PC-3 (cell line): ENCODE measurements around the gene LNX1. TPM values are rescaled to one million over a fixed set of nuclear protein-coding genes. Genes with fewer than 3 reads are reported as not detected.

Experiments used
- ATAC-seq: fragments of 200-7000 bp; cut with Tn5 transposase; 2 replicates; pipeline ENCODE4 v1.9.1; 2020; ENCODE audit warnings: mild to moderate bottlenecking, moderate library complexity
- BruUV-seq: library from RNA; stranded (reverse); fragments of 400-500 nt; replicated peaks from 2 replicates; lab custom pipeline; 2021; lab: Mats Ljungman, UMichigan
- CTCF ChIA-PET: fragments of 300-600 bp; sonication (Branson Sonifier 250); formaldehyde crosslinking; loops from one replicate; lab custom pipeline; 2022; ENCODE audit warnings: antibody characterized with exemption; lab: Charles Lee
- POLR2A ChIA-PET: fragments of 300-600 bp; sonication (Branson Sonifier 250); formaldehyde crosslinking; loops from one replicate; lab custom pipeline; 2022; ENCODE audit warnings: antibody characterized with exemption; ENCODE audit not compliant: unreplicated experiment; lab: Charles Lee
- DNase-seq: peaks from one replicate; pipeline ENCODE4 v3.0.0-alpha.2; 2015
- H2AFZ ChIP-seq: fragments of 300-600 bp; sonication (generic); 2 replicates; pipeline ENCODE4 v1.6.0; 2016; ENCODE audit warnings: antibody characterized with exemption, low read length
- H3F3A ChIP-seq: fragments of 300-600 bp; sonication (generic); one replicate; pipeline ENCODE4 v1.6.0; 2017; ENCODE audit warnings: antibody characterized with exemption, low read length, control low read depth, mild to moderate bottlenecking; ENCODE audit not compliant: unreplicated experiment
- H3K27ac ChIP-seq: fragments of 300-600 bp; sonication (generic); 2 replicates; pipeline ENCODE4 v1.5.1; 2016; ENCODE audit warnings: mild to moderate bottlenecking, low read length
- H3K27me3 ChIP-seq: fragments of 300-600 bp; sonication (generic); 2 replicates; pipeline ENCODE4 v1.6.1; 2016; ENCODE audit warnings: low read length, mixed read lengths
- H3K36me3 ChIP-seq: fragments of 300-600 bp; sonication (generic); 2 replicates; pipeline ENCODE4 v1.6.1; 2016; ENCODE audit warnings: low read depth, mixed run types, low read length, mixed read lengths
- H3K4me1 ChIP-seq: fragments of 300-600 bp; sonication (generic); 2 replicates; pipeline ENCODE4 v1.5.1; 2016; ENCODE audit warnings: low read length; ENCODE audit not compliant: insufficient read depth
- H3K4me2 ChIP-seq: fragments of 300-600 bp; sonication (generic); 2 replicates; pipeline ENCODE4 v1.6.0; 2016; ENCODE audit warnings: low read length
- H3K4me3 ChIP-seq: fragments of 300-600 bp; sonication (generic); 2 replicates; pipeline ENCODE4 v1.5.1; 2016; ENCODE audit warnings: mild to moderate bottlenecking, low read length, mixed read lengths
- H3K79me2 ChIP-seq: fragments of 300-600 bp; sonication (generic); 2 replicates; pipeline ENCODE4 v1.6.1; 2017; ENCODE audit warnings: low read length, mixed read lengths
- H3K9ac ChIP-seq: fragments of 300-600 bp; sonication (generic); 2 replicates; pipeline ENCODE4 v1.6.0; 2016; ENCODE audit warnings: mild to moderate bottlenecking, low read length
- H3K9me2 ChIP-seq: fragments of 300-600 bp; sonication (generic); replicated peaks from 2 replicates; pipeline ENCODE4 v1.6.1; 2016; ENCODE audit warnings: mixed run types, low read length, mixed read lengths
- H3K9me3 ChIP-seq: fragments of 300-600 bp; sonication (generic); 2 replicates; pipeline ENCODE4 v1.6.1; 2016; ENCODE audit warnings: low read length, mixed read lengths
- H4K20me1 ChIP-seq: fragments of 300-600 bp; sonication (generic); 2 replicates; pipeline ENCODE4 v1.6.1; 2016; ENCODE audit warnings: low read length, mixed read lengths
- CTCF ChIP-seq: fragments of 300-600 bp; sonication (generic); conservative IDR thresholded peaks from 2 replicates; pipeline ENCODE4 v1.5.1; 2017; ENCODE audit warnings: antibody characterized with exemption, low read depth, mild to moderate bottlenecking, low read length
- EZH2 ChIP-seq: fragments of 300-600 bp; sonication (generic); IDR thresholded peaks from one replicate; pipeline ENCODE4 v1.6.1; 2017; ENCODE audit warnings: antibody characterized with exemption, mild to moderate bottlenecking, low read length; ENCODE audit not compliant: unreplicated experiment
- EZH2phosphoT487 ChIP-seq: fragments of 300-600 bp; sonication (generic); IDR thresholded peaks from 2 replicates; pipeline ENCODE4 v1.6.1; 2018; ENCODE audit warnings: mild to moderate bottlenecking, antibody characterized with exemption, low read length, borderline replicate concordance
- intact Hi-C: fragments of 100-400 bp; cut with micrococcal nuclease; formaldehyde crosslinking; loops from 2 replicates; pipeline ENCODE4 v1.9.0; 2023
- total RNA-seq: library from RNA; depleted of rRNA; stranded (reverse); fragments of >200 nt; gene quantifications from 2 replicates; pipeline ENCODE4 v1.2.3, GENCODE V29; 2014

Gene LNX1
- total RNA-seq, 1 experiment from 2014 or later, result 2.8 TPM

- Histone ChIP-seq H3K79me2 (no peaks in the 10 kb centered on the region), H4K20me1 (no peaks in the 10 kb centered on the region), H3K27me3 (no peaks in the 10 kb centered on the region), H3K4me3 (no peak overlapping the region), H3K9me3 (no peaks in the 10 kb centered on the region), H3K4me2 (no peak overlapping the region), H3K9ac (no peak overlapping the region), H3K27ac (no peak overlapping the region), H3F3A (peaks cover 16% of the 10 kb centered on the region), H3K36me3 (no peaks in the 10 kb centered on the region), H3K4me1 (peaks cover 28% of the 10 kb centered on the region), H2AFZ (no peak overlapping the region), H3K9me2 (no peaks in the 10 kb centered on the region)
- ChIA-PET CTCF (no interaction called here), POLR2A (no interaction called here)
- DNase-seq (no peak), ATAC-seq (no peak)
- intact Hi-C loops, result loop anchor here (10.0 kb wide), 1 partner anchor 160 kb away; no protein-coding TSS in a partner anchor
- no TSS peak for BruUV-seq
- TF ChIP-seq EZH2 (no peak), EZH2phosphoT487 (no peak), CTCF (no peak)
Observed at GRCh38 chr4:53545273-53545672, 46.0 kb downstream of the LNX1 start.

GRCh38 chr4:53543561-53543960 lies 47.7 kb downstream of the LNX1 start:
- DNase-seq (no peak), ATAC-seq (no peak)
- no peak overlapping the region for H3K27ac ChIP-seq
- intact Hi-C loops, result loop anchor here (2.0 to 10.0 kb wide), 2 partner anchors 33 to 161 kb away; no protein-coding TSS in a partner anchor
- CTCF ChIA-PET, result no interaction called here
- no peaks in the 10 kb centered on the region for H3K27me3 ChIP-seq
- no peaks in the 10 kb centered on the region for H3K9me2 ChIP-seq
- BruUV-seq, result no TSS peak
- H3K79me2 ChIP-seq, result no peaks in the 10 kb centered on the region
- no peak overlapping the region for H2AFZ ChIP-seq
- peaks cover 28% of the 10 kb centered on the region for H3K4me1 ChIP-seq
- no peak for TF ChIP-seq CTCF
- no peak for TF ChIP-seq EZH2
- no peak for TF ChIP-seq EZH2phosphoT487
- H3K4me2 ChIP-seq, result no peak overlapping the region
- H3F3A ChIP-seq, result peaks cover 16% of the 10 kb centered on the region
- H3K4me3 ChIP-seq, result no peak overlapping the region
- POLR2A ChIA-PET, result no interaction called here
- H4K20me1 ChIP-seq, result no peaks in the 10 kb centered on the region
- no peaks in the 10 kb centered on the region for H3K36me3 ChIP-seq
- no peaks in the 10 kb centered on the region for H3K9me3 ChIP-seq
- no peak overlapping the region for H3K9ac ChIP-seq

- Histone ChIP-seq H4K20me1 (no peaks in the 10 kb centered on the region), H3K4me2 (peak overlapping the region; percentile 54), H3K9ac (no peak overlapping the region), H3K9me2 (no peaks in the 10 kb centered on the region), H3K27me3 (no peaks in the 10 kb centered on the region), H2AFZ (no peak overlapping the region), H3K36me3 (no peaks in the 10 kb centered on the region), H3K9me3 (no peaks in the 10 kb centered on the region), H3K4me1 (peaks cover 35% of the 10 kb centered on the region), H3K4me3 (no peak overlapping the region; the same call in 1 of the 2 replicates), H3F3A (peaks cover 16% of the 10 kb centered on the region), H3K79me2 (no peaks in the 10 kb centered on the region), H3K27ac (peak overlapping the region; percentile 71)
- DNase-seq, result peak; percentile 83
- POLR2A ChIA-PET, result interaction anchor here (0.6 kb wide), 1 partner anchor 105 kb away, joined by 5 read pairs; no protein-coding TSS in a partner anchor
- TF ChIP-seq EZH2 (no peak), EZH2phosphoT487 (no peak), CTCF (no peak)
- peak; percentile 78 for ATAC-seq
- CTCF ChIA-PET, result interaction anchor here (0.6 to 0.7 kb wide), 2 partner anchors 17 to 254 kb away, joined by 3 to 7 read pairs; no protein-coding TSS in a partner anchor
- no TSS peak for BruUV-seq
- intact Hi-C loops, result loop anchor here (2.0 to 10.0 kb wide), 2 partner anchors 35 to 163 kb away; no protein-coding TSS in a partner anchor
Observed at GRCh38 chr4:53541577-53542206, 49.6 kb downstream of the LNX1 start.
